K562 (cell line): ENCODE measurements around the gene AP3S2. TPM values are rescaled to one million over a fixed set of nuclear protein-coding genes. Genes with fewer than 3 reads are reported as not detected.
A peak's percentile ranks its signal among the peaks of the same experiment; 100 is the strongest.

Experiments used
- CCAR2 ChIP-seq: fragments of 200-400 bp; formaldehyde crosslinking; IDR thresholded peaks from 2 replicates; pipeline ENCODE4 v1.6.1; 2017; ENCODE audit warnings: mild to moderate bottlenecking, low read depth, low read length
- DACH1 ChIP-seq: fragments of 450-650 bp; IDR thresholded peaks from 2 replicates; pipeline ENCODE4 v1.6.1; 2018; ENCODE audit not compliant: partially characterized antibody
- HLTF ChIP-seq: fragments of 450-650 bp; IDR thresholded peaks from 2 replicates; pipeline ENCODE4 v1.6.1; 2016
- RBFOX2 ChIP-seq: fragments of 200-400 bp; formaldehyde crosslinking; IDR thresholded peaks from 2 replicates; pipeline ENCODE4 v1.6.1; 2017; ENCODE audit warnings: low read depth, mild to moderate bottlenecking, low read length, moderate library complexity
- RBM14 ChIP-seq: fragments of 200-400 bp; formaldehyde crosslinking; IDR thresholded peaks from 2 replicates; pipeline ENCODE4 v1.6.1; 2018; ENCODE audit warnings: low read depth, mild to moderate bottlenecking, low read length, moderate library complexity, borderline replicate concordance; ENCODE audit not compliant: insufficient read depth
- TEAD2 ChIP-seq: fragments of 450-650 bp; IDR thresholded peaks from 2 replicates; pipeline ENCODE4 v1.6.1; 2016; ENCODE audit warnings: missing genetic modification characterization, control low read depth, missing compliant biosample characterization
- ZNF165 ChIP-seq: fragments of 250-450 bp; sonication (Bioruptor Pico); IDR thresholded peaks from 2 replicates; pipeline ENCODE4 v1.4.0; 2020; ENCODE audit warnings: borderline replicate concordance
- ZNF347 ChIP-seq: fragments of 450-650 bp; formaldehyde crosslinking; IDR thresholded peaks from 2 replicates; pipeline ENCODE4 v1.4.0; 2020; ENCODE audit warnings: low read depth, mild to moderate bottlenecking, moderate library complexity
- ZNF384 ChIP-seq: IDR thresholded peaks from 2 replicates; pipeline ENCODE4 v1.6.1; 2012; ENCODE audit warnings: low read depth, low read length, improper control_type of control experiment
- ZNF444 ChIP-seq: fragments of 250-450 bp; sonication (Bioruptor Pico); IDR thresholded peaks from 2 replicates; pipeline ENCODE4 v1.4.0; 2020; ENCODE audit warnings: mild to moderate bottlenecking, moderate library complexity
- polyA plus RNA-seq, 8 experiments: library from polyadenylated mRNA; depleted of rRNA in 4 of 8; stranded (reverse) in 5 of 8; unstranded in 3 of 8; fragments of >200 nt; fragmentation: Nextera tagmentation in 2 of 8; fragmentation: Illumina TruSeq in 1 of 8; extraction: Ambion mirVana in 2 of 8; extraction: Trizol in 1 of 8; gene quantifications; 2 replicates each; pipeline versions ENCODE4 v1.2.1 to v1.2.3, GENCODE V29; 2011 to 2014; ENCODE audit warnings: inconsistent platforms in 1 of 8, missing spikeins in 1 of 8
- total RNA-seq, 7 experiments: library from RNA; depleted of rRNA in 6 of 7; stranded (reverse); fragments of >200 nt in 6 of 7; fragmentation: Illumina TruSeq in 2 of 7; extraction: Trizol in 2 of 7; gene quantifications; 2 replicates each; pipeline versions ENCODE4 v1.2.1 to v1.2.3, GENCODE V29; 2011 to 2021; ENCODE audit warnings: low replicate concordance in 1 of 7
- TF ChIP-seq, protein P1 (sequence below): sonication (generic); formaldehyde crosslinking; IDR thresholded peaks from 2 replicates; pipeline ENCODE4 v1.8.0; 2023; ENCODE audit warnings: missing genetic modification reagents, mild to moderate bottlenecking, borderline replicate concordance
- TF ChIP-seq, protein P2 (sequence below): fragments of 450-650 bp; conservative IDR thresholded peaks from 2 replicates; pipeline ENCODE4 v1.6.1; 2016; ENCODE audit warnings: missing genetic modification characterization, low read depth, mild to moderate bottlenecking, missing compliant biosample characterization, moderate library complexity
- TF ChIP-seq, protein P3 (sequence below): fragments of 450-650 bp; formaldehyde crosslinking; IDR thresholded peaks from 2 replicates; pipeline ENCODE4 v1.4.0; 2022; ENCODE audit warnings: mild to moderate bottlenecking, moderate library complexity
- TF ChIP-seq, protein P4 (sequence below): fragments of 200-400 bp; formaldehyde crosslinking; IDR thresholded peaks from 2 replicates; pipeline ENCODE4 v1.6.1; 2017; ENCODE audit warnings: mild to moderate bottlenecking, low read depth, low read length, moderate library complexity
- TF ChIP-seq, protein P5 (sequence below): fragments of 450-650 bp; IDR thresholded peaks from 2 replicates; pipeline ENCODE4 v1.6.1; 2014; ENCODE audit warnings: low read depth, mild to moderate bottlenecking, moderate library complexity, borderline replicate concordance

Gene AP3S2
- total and polyA plus RNA-seq, 9 of the 15 experiments (the other 6 are each of a cell fraction or from before 2014, with no cell fraction given) = 16.4 to 54.1 (median 37.4) TPM

DNA sequence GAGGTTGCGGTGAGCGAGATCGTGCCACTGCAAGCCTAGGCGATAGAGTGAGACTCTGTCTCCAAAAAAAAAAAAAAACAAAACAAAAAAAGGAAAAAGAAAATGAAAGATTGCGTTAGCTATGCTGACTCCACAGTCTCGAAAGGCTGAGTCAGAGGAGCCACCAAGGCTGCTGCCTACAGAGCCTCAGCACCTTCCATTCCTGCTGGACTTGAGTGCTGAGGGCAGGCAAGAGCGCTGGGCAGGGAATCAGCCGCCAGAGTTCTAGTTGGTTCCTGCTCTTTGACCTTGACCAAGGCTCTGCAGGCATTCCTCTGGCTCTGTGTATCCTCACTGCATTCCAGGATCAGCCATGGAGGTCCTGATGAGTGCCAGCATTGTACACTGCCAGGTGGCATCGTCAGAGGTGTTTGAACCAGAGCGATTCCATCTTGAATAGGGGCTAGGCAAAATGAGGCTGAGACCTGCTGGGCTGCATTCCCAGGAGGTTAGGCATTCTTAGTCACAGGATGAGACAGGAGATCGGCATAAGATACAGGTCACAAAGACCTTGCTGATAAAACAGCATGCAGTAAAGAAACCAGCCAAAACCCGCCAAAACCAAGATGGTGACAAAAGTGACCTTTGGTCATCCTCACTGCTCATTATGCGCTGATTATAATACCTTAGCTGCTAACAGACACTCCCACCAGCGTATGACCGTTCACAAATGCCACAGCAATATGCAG is 111.7 kb downstream of the AP3S2 start (continued):
- TF ChIP-seq, protein P1, sequence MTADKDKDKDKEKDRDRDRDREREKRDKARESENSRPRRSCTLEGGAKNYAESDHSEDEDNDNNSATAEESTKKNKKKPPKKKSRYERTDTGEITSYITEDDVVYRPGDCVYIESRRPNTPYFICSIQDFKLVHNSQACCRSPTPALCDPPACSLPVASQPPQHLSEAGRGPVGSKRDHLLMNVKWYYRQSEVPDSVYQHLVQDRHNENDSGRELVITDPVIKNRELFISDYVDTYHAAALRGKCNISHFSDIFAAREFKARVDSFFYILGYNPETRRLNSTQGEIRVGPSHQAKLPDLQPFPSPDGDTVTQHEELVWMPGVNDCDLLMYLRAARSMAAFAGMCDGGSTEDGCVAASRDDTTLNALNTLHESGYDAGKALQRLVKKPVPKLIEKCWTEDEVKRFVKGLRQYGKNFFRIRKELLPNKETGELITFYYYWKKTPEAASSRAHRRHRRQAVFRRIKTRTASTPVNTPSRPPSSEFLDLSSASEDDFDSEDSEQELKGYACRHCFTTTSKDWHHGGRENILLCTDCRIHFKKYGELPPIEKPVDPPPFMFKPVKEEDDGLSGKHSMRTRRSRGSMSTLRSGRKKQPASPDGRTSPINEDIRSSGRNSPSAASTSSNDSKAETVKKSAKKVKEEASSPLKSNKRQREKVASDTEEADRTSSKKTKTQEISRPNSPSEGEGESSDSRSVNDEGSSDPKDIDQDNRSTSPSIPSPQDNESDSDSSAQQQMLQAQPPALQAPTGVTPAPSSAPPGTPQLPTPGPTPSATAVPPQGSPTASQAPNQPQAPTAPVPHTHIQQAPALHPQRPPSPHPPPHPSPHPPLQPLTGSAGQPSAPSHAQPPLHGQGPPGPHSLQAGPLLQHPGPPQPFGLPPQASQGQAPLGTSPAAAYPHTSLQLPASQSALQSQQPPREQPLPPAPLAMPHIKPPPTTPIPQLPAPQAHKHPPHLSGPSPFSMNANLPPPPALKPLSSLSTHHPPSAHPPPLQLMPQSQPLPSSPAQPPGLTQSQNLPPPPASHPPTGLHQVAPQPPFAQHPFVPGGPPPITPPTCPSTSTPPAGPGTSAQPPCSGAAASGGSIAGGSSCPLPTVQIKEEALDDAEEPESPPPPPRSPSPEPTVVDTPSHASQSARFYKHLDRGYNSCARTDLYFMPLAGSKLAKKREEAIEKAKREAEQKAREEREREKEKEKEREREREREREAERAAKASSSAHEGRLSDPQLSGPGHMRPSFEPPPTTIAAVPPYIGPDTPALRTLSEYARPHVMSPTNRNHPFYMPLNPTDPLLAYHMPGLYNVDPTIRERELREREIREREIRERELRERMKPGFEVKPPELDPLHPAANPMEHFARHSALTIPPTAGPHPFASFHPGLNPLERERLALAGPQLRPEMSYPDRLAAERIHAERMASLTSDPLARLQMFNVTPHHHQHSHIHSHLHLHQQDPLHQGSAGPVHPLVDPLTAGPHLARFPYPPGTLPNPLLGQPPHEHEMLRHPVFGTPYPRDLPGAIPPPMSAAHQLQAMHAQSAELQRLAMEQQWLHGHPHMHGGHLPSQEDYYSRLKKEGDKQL (CRISPR knock-in tag) = no peak
- TF ChIP-seq RBM14 (no peak), ZNF384 (0 out of 2 replicates have a peak, but pooled peaks have one; percentile 15), CCAR2 (no peak), DACH1 (no peak), TEAD2 (peak; percentile 94), ZNF165 (CRISPR knock-in tag) (peak; percentile 98), HLTF (peak; percentile 40; the same call in 1 of the 2 replicates), ZNF444 (CRISPR knock-in tag) (peak; percentile 96), RBFOX2 (no peak), ZNF347 (CRISPR knock-in tag) (peak; percentile 91)
- TF ChIP-seq, protein P2, sequence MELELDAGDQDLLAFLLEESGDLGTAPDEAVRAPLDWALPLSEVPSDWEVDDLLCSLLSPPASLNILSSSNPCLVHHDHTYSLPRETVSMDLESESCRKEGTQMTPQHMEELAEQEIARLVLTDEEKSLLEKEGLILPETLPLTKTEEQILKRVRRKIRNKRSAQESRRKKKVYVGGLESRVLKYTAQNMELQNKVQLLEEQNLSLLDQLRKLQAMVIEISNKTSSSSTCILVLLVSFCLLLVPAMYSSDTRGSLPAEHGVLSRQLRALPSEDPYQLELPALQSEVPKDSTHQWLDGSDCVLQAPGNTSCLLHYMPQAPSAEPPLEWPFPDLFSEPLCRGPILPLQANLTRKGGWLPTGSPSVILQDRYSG (tag) = peak; percentile 99
- TF ChIP-seq, protein P3, sequence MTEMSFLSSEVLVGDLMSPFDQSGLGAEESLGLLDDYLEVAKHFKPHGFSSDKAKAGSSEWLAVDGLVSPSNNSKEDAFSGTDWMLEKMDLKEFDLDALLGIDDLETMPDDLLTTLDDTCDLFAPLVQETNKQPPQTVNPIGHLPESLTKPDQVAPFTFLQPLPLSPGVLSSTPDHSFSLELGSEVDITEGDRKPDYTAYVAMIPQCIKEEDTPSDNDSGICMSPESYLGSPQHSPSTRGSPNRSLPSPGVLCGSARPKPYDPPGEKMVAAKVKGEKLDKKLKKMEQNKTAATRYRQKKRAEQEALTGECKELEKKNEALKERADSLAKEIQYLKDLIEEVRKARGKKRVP (CRISPR knock-in tag) = peak; percentile 93
- TF ChIP-seq, protein P4, sequence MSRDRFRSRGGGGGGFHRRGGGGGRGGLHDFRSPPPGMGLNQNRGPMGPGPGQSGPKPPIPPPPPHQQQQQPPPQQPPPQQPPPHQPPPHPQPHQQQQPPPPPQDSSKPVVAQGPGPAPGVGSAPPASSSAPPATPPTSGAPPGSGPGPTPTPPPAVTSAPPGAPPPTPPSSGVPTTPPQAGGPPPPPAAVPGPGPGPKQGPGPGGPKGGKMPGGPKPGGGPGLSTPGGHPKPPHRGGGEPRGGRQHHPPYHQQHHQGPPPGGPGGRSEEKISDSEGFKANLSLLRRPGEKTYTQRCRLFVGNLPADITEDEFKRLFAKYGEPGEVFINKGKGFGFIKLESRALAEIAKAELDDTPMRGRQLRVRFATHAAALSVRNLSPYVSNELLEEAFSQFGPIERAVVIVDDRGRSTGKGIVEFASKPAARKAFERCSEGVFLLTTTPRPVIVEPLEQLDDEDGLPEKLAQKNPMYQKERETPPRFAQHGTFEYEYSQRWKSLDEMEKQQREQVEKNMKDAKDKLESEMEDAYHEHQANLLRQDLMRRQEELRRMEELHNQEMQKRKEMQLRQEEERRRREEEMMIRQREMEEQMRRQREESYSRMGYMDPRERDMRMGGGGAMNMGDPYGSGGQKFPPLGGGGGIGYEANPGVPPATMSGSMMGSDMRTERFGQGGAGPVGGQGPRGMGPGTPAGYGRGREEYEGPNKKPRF = no peak
- TF ChIP-seq, protein P5, sequence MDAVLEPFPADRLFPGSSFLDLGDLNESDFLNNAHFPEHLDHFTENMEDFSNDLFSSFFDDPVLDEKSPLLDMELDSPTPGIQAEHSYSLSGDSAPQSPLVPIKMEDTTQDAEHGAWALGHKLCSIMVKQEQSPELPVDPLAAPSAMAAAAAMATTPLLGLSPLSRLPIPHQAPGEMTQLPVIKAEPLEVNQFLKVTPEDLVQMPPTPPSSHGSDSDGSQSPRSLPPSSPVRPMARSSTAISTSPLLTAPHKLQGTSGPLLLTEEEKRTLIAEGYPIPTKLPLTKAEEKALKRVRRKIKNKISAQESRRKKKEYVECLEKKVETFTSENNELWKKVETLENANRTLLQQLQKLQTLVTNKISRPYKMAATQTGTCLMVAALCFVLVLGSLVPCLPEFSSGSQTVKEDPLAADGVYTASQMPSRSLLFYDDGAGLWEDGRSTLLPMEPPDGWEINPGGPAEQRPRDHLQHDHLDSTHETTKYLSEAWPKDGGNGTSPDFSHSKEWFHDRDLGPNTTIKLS = no peak
